ENCODE data around the gene BCKDK. TPM values are rescaled to one million over a fixed set of nuclear protein-coding genes. Genes with fewer than 3 reads are reported as not detected.

The BCKDK gene
- total RNA-seq, 1 donor from 2014 or later = 47.5 TPM

DNA sequence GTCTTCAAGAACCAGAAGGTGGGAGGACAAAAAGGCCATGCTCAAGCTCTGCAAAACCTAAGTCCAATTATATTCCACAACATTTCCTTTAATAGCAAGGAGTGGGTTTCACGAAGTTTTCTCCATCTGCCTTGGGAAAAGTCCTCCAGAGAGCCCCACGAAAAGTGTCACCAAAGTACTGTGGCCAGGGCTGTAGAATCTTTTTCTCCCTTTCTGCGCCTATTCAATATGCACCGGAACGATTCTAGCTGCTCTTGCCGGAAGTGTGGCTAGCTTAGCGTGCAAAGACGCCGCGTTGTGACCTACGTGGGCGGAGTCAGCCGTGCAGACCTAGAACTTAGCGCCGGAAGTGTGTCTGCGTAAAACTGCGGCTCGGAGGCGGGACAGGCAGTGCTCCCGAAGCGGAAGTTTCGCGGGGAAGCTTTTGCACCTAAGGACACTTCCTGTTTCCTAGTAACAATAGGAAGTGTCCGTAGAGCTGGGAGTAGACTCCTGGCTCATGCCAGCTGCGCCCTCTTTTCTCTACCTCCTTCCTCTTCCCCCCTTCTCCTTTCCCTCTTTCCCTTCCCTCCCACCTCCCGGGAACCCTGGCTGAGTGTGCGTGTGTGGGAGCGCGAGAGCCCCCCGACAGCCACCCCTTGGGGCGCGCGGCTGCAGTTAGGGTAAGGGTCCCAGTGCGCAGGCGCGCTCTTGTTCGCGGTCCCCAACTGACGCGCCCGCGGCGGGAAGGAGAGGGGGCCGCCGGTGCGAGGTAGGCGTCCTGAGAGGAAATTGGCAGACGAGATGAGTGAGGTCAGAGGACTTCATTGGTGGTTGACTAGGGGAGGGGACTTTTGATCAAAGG is 34.0 kb upstream of the BCKDK start, which contains the start of the genes ZNF646 and ZNF668:
Gene ZNF646, plus strand, starts transcription at position 453 of the 844 bp plus-strand sequence. CDS start 1,903 bp downstream, outside the sequence.
Gene ZNF668, minus strand, starts transcription at position 271 of the 844 bp plus-strand sequence. CDS start 9,781 bp downstream, outside the sequence.
- peaks cover 23% of the 10 kb centered on the region for H3K4me1 Mint-ChIP-seq (ENCODE audit: low read depth)
- peak; percentile 98 for DNase-seq (ENCODE audit: low spot score)
- H3K27me3 Mint-ChIP-seq (ENCODE audit: low read depth) = no peaks in the 10 kb centered on the region
- intact Hi-C loops (cut with micrococcal nuclease) = loop anchor here (1.0 to 5.0 kb wide), 9 partner anchors 20 to 385 kb away; partner anchors contain the start of genes ARMC5, BCKDK, FUS and SETD1A
- peak within 1 kb of the TSS; percentile 96 for H3K27ac Mint-ChIP-seq
- H3K4me3 Mint-ChIP-seq (ENCODE audit: low read depth) = peak within 1 kb of the TSS; percentile 99
- peaks cover 33% of the 10 kb centered on the region for H3K36me3 Mint-ChIP-seq (ENCODE audit: low read depth)
- H3K9me3 Mint-ChIP-seq = no peaks in the 10 kb centered on the region

DNA sequence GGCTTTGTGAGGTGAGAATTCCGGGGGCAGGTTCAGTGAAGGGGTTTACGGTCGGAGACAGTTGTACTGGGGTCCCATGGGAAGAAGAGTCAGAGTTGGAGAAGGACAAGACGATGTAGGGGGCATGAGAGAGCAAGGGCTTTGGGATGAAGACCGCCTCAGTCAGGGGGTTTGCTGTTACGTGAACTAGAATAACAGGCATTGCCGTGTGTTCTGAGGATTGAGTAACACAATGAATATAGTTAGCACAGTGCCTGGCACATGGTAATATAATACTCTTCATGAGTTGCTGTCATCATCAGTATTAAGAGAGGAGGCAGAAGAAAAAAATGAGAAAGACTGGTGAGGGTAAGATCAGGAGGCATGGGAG is 33.4 kb upstream of the BCKDK start:
- no peaks in the 10 kb centered on the region for H3K9me3 Mint-ChIP-seq
- no peak for DNase-seq (ENCODE audit: low spot score)
- peaks cover 20% of the 10 kb centered on the region for H3K4me1 Mint-ChIP-seq (ENCODE audit: low read depth)
- H3K27me3 Mint-ChIP-seq (ENCODE audit: low read depth) = no peaks in the 10 kb centered on the region
- peak overlapping the region; percentile 94 for H3K4me3 Mint-ChIP-seq (ENCODE audit: low read depth)
- H3K36me3 Mint-ChIP-seq (ENCODE audit: low read depth) = peaks cover 38% of the 10 kb centered on the region
- peak overlapping the region; percentile 93 for H3K27ac Mint-ChIP-seq
- intact Hi-C loops (cut with micrococcal nuclease) = loop anchor here (1.0 to 5.0 kb wide), 8 partner anchors 20 to 385 kb away; partner anchors contain the start of genes ARMC5, BCKDK, FUS and STX4

DNA sequence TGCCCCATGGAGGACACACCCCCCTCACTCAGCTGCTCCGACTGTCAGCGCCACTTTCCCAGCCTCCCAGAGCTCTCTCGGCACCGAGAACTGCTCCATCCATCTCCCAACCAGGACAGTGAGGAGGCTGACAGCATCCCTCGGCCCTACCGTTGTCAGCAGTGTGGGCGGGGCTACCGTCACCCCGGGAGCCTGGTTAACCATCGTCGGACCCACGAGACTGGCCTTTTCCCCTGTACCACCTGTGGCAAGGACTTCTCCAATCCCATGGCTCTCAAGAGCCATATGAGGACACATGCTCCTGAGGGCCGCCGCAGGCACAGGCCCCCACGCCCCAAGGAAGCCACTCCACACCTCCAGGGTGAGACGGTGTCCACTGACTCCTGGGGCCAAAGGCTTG is 31.9 kb upstream of the BCKDK start:
- Mint-ChIP-seq H3K4me3 (ENCODE audit: low read depth) (peak overlapping the region; percentile 45), H3K27ac (no peak overlapping the region)

DNA sequence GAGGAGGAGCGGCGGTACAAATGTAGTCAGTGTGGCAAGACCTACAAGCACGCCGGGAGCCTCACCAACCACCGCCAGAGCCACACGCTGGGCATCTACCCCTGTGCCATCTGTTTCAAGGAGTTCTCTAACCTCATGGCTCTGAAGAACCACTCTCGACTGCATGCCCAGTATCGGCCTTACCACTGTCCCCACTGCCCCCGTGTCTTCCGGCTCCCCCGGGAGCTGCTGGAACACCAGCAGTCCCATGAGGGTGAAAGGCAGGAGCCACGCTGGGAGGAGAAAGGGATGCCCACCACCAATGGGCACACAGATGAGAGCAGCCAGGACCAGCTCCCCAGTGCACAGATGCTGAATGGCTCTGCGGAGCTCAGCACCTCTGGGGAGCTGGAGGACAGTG is 31.2 kb upstream of the BCKDK start:
- Mint-ChIP-seq H3K9me3 (no peaks in the 10 kb centered on the region), H3K4me1 (ENCODE audit: low read depth) (peaks cover 14% of the 10 kb centered on the region), H3K36me3 (ENCODE audit: low read depth) (peaks cover 51% of the 10 kb centered on the region), H3K27ac (no peak overlapping the region), H3K4me3 (ENCODE audit: low read depth) (no peak overlapping the region), H3K27me3 (ENCODE audit: low read depth) (no peaks in the 10 kb centered on the region)
- intact Hi-C loops (cut with micrococcal nuclease) = no loop called here
- no peak for DNase-seq (ENCODE audit: low spot score)

More for the DNA sequence above, 31.9 kb upstream of the BCKDK start:
- H3K27me3 Mint-ChIP-seq (ENCODE audit: low read depth) = no peaks in the 10 kb centered on the region
- H3K36me3 Mint-ChIP-seq (ENCODE audit: low read depth) = peaks cover 50% of the 10 kb centered on the region
- peaks cover 20% of the 10 kb centered on the region for H3K4me1 Mint-ChIP-seq (ENCODE audit: low read depth)
- H3K9me3 Mint-ChIP-seq = no peaks in the 10 kb centered on the region
- no peak for DNase-seq (ENCODE audit: low spot score)
- intact Hi-C loops (cut with micrococcal nuclease) = no loop called here

DNA sequence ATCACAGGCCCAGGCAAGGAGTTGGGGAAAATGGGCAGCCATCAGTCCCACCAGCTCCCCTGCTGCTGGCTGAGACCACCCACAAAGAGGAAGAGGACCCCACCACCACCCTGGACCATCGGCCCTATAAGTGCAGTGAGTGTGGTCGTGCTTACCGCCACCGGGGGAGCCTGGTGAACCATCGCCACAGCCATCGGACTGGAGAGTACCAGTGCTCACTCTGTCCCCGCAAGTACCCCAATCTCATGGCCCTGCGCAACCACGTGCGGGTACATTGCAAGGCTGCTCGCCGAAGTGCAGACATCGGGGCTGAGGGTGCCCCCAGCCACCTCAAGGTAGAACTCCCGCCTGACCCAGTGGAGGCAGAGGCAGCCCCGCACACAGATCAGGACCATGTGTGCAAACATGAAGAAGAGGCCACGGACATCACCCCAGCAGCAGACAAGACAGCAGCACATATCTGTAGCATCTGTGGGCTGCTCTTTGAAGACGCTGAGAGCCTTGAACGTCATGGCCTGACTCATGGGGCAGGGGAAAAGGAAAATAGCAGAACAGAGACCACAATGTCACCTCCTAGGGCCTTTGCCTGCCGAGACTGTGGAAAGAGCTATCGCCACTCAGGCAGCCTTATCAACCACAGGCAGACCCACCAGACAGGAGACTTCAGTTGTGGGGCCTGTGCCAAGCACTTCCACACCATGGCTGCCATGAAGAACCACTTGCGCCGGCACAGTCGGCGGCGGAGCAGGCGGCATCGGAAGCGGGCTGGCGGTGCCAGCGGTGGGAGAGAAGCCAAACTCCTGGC is 30.4 kb upstream of the BCKDK start:
- peaks cover 57% of the 10 kb centered on the region for H3K36me3 Mint-ChIP-seq (ENCODE audit: low read depth)
- no peak for DNase-seq (ENCODE audit: low spot score)
- peaks cover 10% of the 10 kb centered on the region for H3K4me1 Mint-ChIP-seq (ENCODE audit: low read depth)
- no peak overlapping the region for H3K4me3 Mint-ChIP-seq (ENCODE audit: low read depth)
- no peaks in the 10 kb centered on the region for H3K9me3 Mint-ChIP-seq
- intact Hi-C loops (cut with micrococcal nuclease) = no loop called here
- no peaks in the 10 kb centered on the region for H3K27me3 Mint-ChIP-seq (ENCODE audit: low read depth)
- H3K27ac Mint-ChIP-seq = no peak overlapping the region

DNA sequence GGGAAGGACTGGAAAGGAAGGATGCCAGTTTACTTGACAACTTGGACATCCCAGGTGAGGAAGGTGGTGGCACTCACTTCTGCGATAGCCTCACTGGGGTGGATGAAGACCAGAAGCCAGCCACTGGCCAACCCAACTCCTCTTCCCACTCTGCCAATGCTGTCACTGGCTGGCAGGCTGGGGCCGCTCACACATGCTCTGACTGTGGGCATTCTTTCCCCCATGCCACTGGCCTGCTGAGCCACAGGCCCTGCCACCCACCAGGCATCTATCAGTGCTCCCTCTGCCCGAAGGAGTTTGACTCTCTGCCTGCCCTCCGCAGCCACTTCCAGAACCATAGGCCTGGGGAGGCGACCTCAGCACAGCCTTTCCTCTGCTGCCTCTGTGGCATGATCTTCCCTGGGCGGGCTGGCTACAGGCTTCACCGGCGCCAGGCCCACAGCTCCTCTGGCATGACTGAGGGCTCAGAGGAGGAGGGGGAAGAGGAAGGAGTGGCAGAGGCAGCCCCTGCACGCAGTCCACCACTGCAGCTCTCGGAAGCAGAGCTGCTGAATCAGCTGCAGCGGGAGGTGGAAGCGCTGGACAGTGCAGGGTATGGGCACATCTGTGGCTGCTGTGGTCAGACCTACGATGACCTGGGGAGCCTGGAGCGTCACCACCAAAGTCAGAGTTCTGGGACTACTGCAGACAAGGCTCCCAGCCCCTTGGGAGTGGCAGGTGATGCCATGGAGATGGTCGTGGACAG is 29.4 kb upstream of the BCKDK start:
- H3K4me3 Mint-ChIP-seq (ENCODE audit: low read depth) = no peak overlapping the region
- intact Hi-C loops (cut with micrococcal nuclease) = no loop called here
- no peak overlapping the region for H3K27ac Mint-ChIP-seq
- H3K27me3 Mint-ChIP-seq (ENCODE audit: low read depth) = no peaks in the 10 kb centered on the region
- no peaks in the 10 kb centered on the region for H3K9me3 Mint-ChIP-seq
- DNase-seq (ENCODE audit: low spot score) = no peak
- peaks cover 10% of the 10 kb centered on the region for H3K4me1 Mint-ChIP-seq (ENCODE audit: low read depth)
- peaks cover 57% of the 10 kb centered on the region for H3K36me3 Mint-ChIP-seq (ENCODE audit: low read depth)

DNA sequence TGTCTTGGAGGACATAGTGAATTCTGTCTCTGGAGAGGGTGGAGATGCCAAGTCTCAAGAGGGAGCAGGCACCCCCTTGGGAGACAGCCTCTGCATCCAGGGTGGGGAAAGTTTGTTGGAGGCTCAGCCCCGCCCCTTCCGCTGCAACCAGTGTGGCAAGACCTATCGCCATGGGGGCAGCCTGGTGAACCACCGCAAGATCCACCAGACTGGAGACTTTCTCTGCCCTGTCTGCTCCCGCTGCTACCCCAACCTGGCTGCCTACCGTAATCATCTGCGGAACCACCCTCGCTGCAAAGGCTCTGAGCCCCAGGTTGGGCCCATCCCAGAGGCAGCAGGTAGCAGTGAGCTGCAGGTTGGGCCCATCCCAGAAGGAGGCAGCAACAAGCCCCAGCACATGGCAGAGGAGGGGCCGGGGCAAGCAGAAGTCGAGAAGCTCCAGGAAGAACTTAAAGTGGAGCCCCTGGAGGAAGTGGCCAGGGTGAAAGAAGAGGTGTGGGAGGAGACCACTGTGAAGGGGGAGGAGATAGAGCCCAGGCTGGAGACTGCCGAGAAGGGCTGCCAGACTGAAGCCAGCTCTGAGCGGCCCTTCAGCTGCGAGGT is 28.7 kb upstream of the BCKDK start:
- no peaks in the 10 kb centered on the region for H3K9me3 Mint-ChIP-seq
- H3K27me3 Mint-ChIP-seq (ENCODE audit: low read depth) = no peaks in the 10 kb centered on the region
- peaks cover 10% of the 10 kb centered on the region for H3K4me1 Mint-ChIP-seq (ENCODE audit: low read depth)
- peaks cover 56% of the 10 kb centered on the region for H3K36me3 Mint-ChIP-seq (ENCODE audit: low read depth)
- no peak overlapping the region for H3K4me3 Mint-ChIP-seq (ENCODE audit: low read depth)
- DNase-seq (ENCODE audit: low spot score) = no peak
- H3K27ac Mint-ChIP-seq = no peak overlapping the region
- intact Hi-C loops (cut with micrococcal nuclease) = no loop called here

DNA sequence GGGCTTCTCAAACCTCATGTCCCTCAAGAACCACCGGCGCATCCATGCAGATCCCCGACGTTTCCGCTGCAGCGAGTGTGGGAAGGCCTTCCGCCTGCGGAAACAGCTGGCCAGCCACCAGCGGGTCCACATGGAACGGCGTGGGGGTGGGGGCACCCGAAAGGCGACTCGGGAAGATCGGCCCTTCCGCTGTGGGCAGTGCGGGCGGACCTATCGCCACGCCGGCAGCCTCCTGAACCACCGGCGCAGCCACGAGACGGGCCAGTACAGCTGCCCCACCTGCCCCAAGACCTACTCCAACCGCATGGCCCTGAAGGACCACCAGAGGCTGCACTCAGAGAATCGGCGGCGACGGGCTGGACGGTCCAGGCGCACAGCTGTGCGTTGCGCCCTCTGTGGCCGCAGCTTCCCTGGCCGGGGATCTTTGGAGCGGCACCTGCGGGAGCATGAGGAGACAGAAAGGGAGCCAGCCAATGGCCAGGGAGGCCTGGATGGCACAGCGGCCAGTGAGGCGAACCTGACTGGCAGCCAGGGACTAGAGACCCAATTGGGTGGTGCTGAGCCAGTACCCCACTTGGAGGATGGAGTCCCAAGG is 28.1 kb upstream of the BCKDK start:
- Mint-ChIP-seq H3K9me3 (no peaks in the 10 kb centered on the region), H3K27ac (no peak overlapping the region), H3K4me1 (ENCODE audit: low read depth) (peaks cover 4% of the 10 kb centered on the region), H3K36me3 (ENCODE audit: low read depth) (peaks cover 50% of the 10 kb centered on the region), H3K27me3 (ENCODE audit: low read depth) (no peaks in the 10 kb centered on the region), H3K4me3 (ENCODE audit: low read depth) (no peak overlapping the region)
- intact Hi-C loops (cut with micrococcal nuclease) = no loop called here
- DNase-seq (ENCODE audit: low spot score) = no peak

DNA sequence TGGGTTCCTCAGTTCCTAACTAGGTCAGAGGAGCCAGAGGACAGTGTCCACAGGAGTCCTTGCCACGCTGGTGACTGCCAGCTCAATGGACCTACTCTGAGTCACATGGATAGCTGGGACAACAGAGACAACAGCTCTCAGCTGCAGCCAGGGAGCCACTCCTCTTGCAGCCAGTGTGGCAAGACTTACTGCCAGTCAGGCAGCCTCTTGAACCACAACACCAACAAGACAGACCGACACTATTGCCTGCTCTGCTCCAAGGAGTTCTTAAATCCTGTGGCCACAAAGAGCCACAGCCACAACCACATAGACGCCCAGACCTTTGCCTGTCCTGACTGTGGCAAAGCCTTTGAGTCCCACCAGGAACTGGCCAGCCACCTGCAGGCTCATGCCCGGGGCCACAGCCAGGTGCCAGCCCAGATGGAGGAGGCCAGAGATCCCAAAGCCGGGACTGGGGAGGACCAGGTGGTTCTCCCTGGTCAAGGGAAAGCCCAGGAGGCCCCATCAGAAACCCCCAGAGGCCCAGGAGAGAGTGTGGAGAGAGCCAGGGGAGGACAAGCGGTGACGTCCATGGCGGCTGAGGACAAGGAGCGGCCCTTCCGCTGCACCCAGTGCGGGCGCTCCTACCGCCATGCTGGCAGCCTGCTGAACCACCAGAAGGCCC is 27.3 kb upstream of the BCKDK start:
- no peaks in the 10 kb centered on the region for H3K9me3 Mint-ChIP-seq
- H3K4me1 Mint-ChIP-seq (ENCODE audit: low read depth) = peaks cover 5% of the 10 kb centered on the region
- intact Hi-C loops (cut with micrococcal nuclease) = no loop called here
- H3K4me3 Mint-ChIP-seq (ENCODE audit: low read depth) = no peak overlapping the region
- DNase-seq (ENCODE audit: low spot score) = no peak
- no peak overlapping the region for H3K27ac Mint-ChIP-seq
- peaks cover 54% of the 10 kb centered on the region for H3K36me3 Mint-ChIP-seq (ENCODE audit: low read depth)
- H3K27me3 Mint-ChIP-seq (ENCODE audit: low read depth) = no peaks in the 10 kb centered on the region

DNA sequence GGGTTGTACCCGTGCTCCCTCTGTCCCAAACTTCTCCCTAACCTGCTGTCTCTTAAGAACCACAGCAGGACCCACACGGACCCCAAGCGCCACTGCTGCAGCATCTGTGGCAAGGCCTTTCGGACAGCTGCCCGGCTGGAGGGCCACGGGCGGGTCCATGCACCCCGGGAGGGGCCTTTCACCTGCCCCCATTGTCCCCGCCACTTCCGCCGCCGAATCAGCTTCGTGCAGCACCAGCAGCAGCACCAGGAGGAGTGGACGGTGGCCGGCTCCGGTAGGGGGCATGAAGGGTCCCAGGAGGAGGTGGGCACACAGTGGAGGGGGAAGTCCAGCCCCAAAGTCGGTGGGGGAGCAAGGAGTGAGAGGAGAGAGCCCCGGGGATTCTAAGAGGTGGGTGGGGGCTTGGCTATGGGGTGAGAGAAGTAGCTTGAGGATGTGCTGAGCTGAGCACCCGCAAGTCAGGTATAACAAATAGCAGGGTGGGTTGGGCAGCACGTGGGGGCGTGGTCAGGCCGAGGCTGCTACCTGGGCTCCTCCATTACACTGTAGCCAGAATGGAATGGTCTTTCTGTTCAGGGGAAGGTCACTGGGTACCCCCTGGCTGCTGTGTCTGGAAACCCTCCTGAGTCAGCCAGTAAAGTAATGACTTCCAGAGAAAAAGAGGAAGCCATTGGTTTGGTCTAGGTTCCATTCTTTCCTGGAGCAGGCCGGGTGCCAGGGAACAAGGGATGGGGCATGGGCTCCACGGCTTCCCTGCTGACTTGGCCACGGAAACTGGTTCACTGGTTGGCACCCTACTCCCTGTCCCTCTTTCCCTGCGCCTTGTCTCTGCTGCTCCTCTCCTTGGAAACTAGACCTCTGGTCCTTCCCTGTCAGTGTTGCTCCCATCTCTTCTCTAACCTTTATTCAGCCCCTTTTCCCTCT is 26.5 kb upstream of the BCKDK start:
- no peak for DNase-seq (ENCODE audit: low spot score)
- H3K36me3 Mint-ChIP-seq (ENCODE audit: low read depth) = peaks cover 48% of the 10 kb centered on the region
- intact Hi-C loops (cut with micrococcal nuclease) = no loop called here
- no peaks in the 10 kb centered on the region for H3K27me3 Mint-ChIP-seq (ENCODE audit: low read depth)
- no peak overlapping the region for H3K27ac Mint-ChIP-seq
- H3K4me1 Mint-ChIP-seq (ENCODE audit: low read depth) = peaks cover 2% of the 10 kb centered on the region
- H3K4me3 Mint-ChIP-seq (ENCODE audit: low read depth) = no peak overlapping the region
- no peaks in the 10 kb centered on the region for H3K9me3 Mint-ChIP-seq

Data from activated T-helper 2 cell treated with anti-CD3 and anti-CD28 coated beads, Interferon-gamma antibody, Interleukin-2, Interleukin-4, amounts not matched to agents 10 μg/mL and 5 μg/mL and 100 μg/mL, durations not matched to agents 14 hours and 24 hours and 36 hours (primary cell).